ENCODE results near the gene GRM7.
A peak's percentile ranks its signal among the peaks of the same experiment; 100 is the strongest.

GRM7 gene

GRCh38 chr3:6860954-6861624, at the start of gene GRM7:
TSS of gene GRM7 (plus strand) at chr3:6861115.
- Histone ChIP-seq H3K4me3 (ENCODE audit: low read length in 2 of 2) (peak within 1 kb of the TSS; percentile 28 to 64), H3K9ac (ENCODE audit: low read length in 2 of 2) (no peak within 1 kb of the TSS), H3K27ac (ENCODE audit: low read length) (no peak within 1 kb of the TSS), H3K4me1 (ENCODE audit: control insufficient read depth, insufficient read depth, low read length) (peaks cover 8% of the 10 kb centered on the region), H3K9me3 (ENCODE audit: control insufficient read depth in 2 of 2, low read length in 2 of 2) (no peaks in the 10 kb centered on the region), H3K27me3 (ENCODE audit: control insufficient read depth in 1 of 2, insufficient read depth in 2 of 2, low read length in 2 of 2) (peaks cover 16 to 27% of the 10 kb centered on the region in 2 donors), H3K36me3 (ENCODE audit: control insufficient read depth in 2 of 2, insufficient read depth in 2 of 2, low read length in 2 of 2) (no peaks in the 10 kb centered on the region)

GRCh38 chr3:6821411-6821810, 39.5 kb upstream of the GRM7 start:
- no peaks in the 10 kb centered on the region for H3K36me3 ChIP-seq (ENCODE audit: control insufficient read depth in 2 of 2, insufficient read depth in 2 of 2, low read length in 2 of 2)
- no peaks in the 10 kb centered on the region for H3K27me3 ChIP-seq (ENCODE audit: control insufficient read depth in 1 of 2, insufficient read depth in 2 of 2, low read length in 2 of 2)
- no peak overlapping the region for H3K9ac ChIP-seq (ENCODE audit: low read length in 2 of 2)
- H3K4me1 ChIP-seq (ENCODE audit: control insufficient read depth, insufficient read depth, low read length), result no peaks in the 10 kb centered on the region
- no peak overlapping the region for H3K4me3 ChIP-seq (ENCODE audit: low read length in 2 of 2)
- no peak overlapping the region for H3K27ac ChIP-seq (ENCODE audit: low read length)
- no peaks in the 10 kb centered on the region for H3K9me3 ChIP-seq (ENCODE audit: control insufficient read depth in 2 of 2, low read length in 2 of 2)

- no peaks in the 10 kb centered on the region for H3K36me3 ChIP-seq (ENCODE audit: control insufficient read depth in 2 of 2, insufficient read depth in 2 of 2, low read length in 2 of 2)
- no peak overlapping the region for H3K27ac ChIP-seq (ENCODE audit: low read length)
- no peaks in the 10 kb centered on the region for H3K4me1 ChIP-seq (ENCODE audit: control insufficient read depth, insufficient read depth, low read length)
- H3K27me3 ChIP-seq (ENCODE audit: control insufficient read depth in 1 of 2, insufficient read depth in 2 of 2, low read length in 2 of 2), result no peaks in the 10 kb centered on the region
- H3K4me3 ChIP-seq (ENCODE audit: low read length in 2 of 2), result no peak overlapping the region
- no peak overlapping the region for H3K9ac ChIP-seq (ENCODE audit: low read length in 2 of 2)
- no peaks in the 10 kb centered on the region for H3K9me3 ChIP-seq (ENCODE audit: control insufficient read depth in 2 of 2, low read length in 2 of 2)
Observed at GRCh38 chr3:6825524-6825923, 35.4 kb upstream of the GRM7 start.

- Histone ChIP-seq H3K27ac (ENCODE audit: low read length) (no peak overlapping the region), H3K36me3 (ENCODE audit: control insufficient read depth in 2 of 2, insufficient read depth in 2 of 2, low read length in 2 of 2) (no peaks in the 10 kb centered on the region), H3K9me3 (ENCODE audit: control insufficient read depth in 2 of 2, low read length in 2 of 2) (no peaks in the 10 kb centered on the region), H3K9ac (ENCODE audit: low read length in 2 of 2) (no peak overlapping the region), H3K4me1 (ENCODE audit: control insufficient read depth, insufficient read depth, low read length) (no peaks in the 10 kb centered on the region), H3K4me3 (ENCODE audit: low read length in 2 of 2) (no peak overlapping the region), H3K27me3 (ENCODE audit: control insufficient read depth in 1 of 2, insufficient read depth in 2 of 2, low read length in 2 of 2) (no peaks in the 10 kb centered on the region)
Observed at GRCh38 chr3:6827453-6827852, 33.5 kb upstream of the GRM7 start.

DNA sequence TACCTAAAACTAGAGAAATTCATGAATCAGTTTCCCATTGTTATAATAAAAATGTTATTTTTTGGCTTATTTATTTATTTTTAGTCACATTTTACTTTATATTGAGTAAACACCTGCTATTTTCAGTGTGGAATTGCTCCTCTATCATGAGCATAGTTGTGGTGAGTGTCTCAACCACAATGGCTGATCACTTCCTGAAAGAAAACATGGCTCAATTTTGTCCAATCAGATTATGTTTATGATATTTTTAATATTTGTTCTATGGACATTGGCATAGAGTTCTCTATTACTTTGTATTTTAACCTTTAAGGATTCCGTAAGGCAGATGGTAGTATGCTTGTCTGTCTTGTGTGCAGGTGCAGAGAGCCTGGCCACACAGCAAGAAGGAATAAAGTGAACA, 16.2 kb upstream of the GRM7 start:
- Histone ChIP-seq H3K4me3 (ENCODE audit: low read length in 2 of 2) (no peak overlapping the region), H3K9ac (ENCODE audit: low read length in 2 of 2) (no peak overlapping the region), H3K27ac (ENCODE audit: low read length) (no peak overlapping the region), H3K9me3 (ENCODE audit: control insufficient read depth in 2 of 2, low read length in 2 of 2) (peaks cover 0 to 5% of the 10 kb centered on the region in 2 donors), H3K36me3 (ENCODE audit: control insufficient read depth in 2 of 2, insufficient read depth in 2 of 2, low read length in 2 of 2) (no peaks in the 10 kb centered on the region), H3K4me1 (ENCODE audit: control insufficient read depth, insufficient read depth, low read length) (no peaks in the 10 kb centered on the region), H3K27me3 (ENCODE audit: control insufficient read depth in 1 of 2, insufficient read depth in 2 of 2, low read length in 2 of 2) (no peaks in the 10 kb centered on the region)

- no peak overlapping the region for H3K9ac ChIP-seq (ENCODE audit: low read length in 2 of 2)
- no peaks in the 10 kb centered on the region for H3K36me3 ChIP-seq (ENCODE audit: control insufficient read depth in 2 of 2, insufficient read depth in 2 of 2, low read length in 2 of 2)
- H3K4me1 ChIP-seq (ENCODE audit: control insufficient read depth, insufficient read depth, low read length), result no peaks in the 10 kb centered on the region
- no peaks in the 10 kb centered on the region for H3K27me3 ChIP-seq (ENCODE audit: control insufficient read depth in 1 of 2, insufficient read depth in 2 of 2, low read length in 2 of 2)
- no peaks in the 10 kb centered on the region for H3K9me3 ChIP-seq (ENCODE audit: control insufficient read depth in 2 of 2, low read length in 2 of 2)
- H3K27ac ChIP-seq (ENCODE audit: low read length), result no peak overlapping the region
- no peak overlapping the region for H3K4me3 ChIP-seq (ENCODE audit: low read length in 2 of 2)
Observed at GRCh38 chr3:6854184-6854583, 6.7 kb upstream of the GRM7 start.

DNA sequence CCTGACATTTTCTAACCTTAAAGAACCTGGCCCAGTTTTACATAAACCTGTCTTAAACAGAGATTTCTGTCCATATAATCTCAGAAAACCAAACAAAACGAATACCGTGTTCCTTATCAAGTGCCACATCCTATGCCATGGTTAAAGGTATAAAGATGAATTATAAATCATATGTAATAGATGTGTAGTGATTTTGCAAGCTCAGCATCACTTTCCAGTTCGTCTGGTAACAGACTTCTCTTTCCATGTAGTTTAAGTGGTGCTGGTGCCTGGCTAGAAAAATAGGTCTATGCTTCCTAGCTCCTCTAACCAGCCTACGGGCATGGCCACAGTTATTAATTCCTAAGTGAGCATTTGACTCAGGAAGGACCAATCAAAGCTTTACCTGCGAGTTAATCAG, 3.4 kb upstream of the GRM7 start:
- H3K9me3 ChIP-seq (ENCODE audit: control insufficient read depth in 2 of 2, low read length in 2 of 2), result no peaks in the 10 kb centered on the region
- peaks cover 8% of the 10 kb centered on the region for H3K4me1 ChIP-seq (ENCODE audit: control insufficient read depth, insufficient read depth, low read length)
- no peaks in the 10 kb centered on the region for H3K36me3 ChIP-seq (ENCODE audit: control insufficient read depth in 2 of 2, insufficient read depth in 2 of 2, low read length in 2 of 2)
- H3K4me3 ChIP-seq (ENCODE audit: low read length in 2 of 2), result no peak overlapping the region
- peaks cover 12 to 16% of the 10 kb centered on the region in 2 donors for H3K27me3 ChIP-seq (ENCODE audit: control insufficient read depth in 1 of 2, insufficient read depth in 2 of 2, low read length in 2 of 2)
- no peak overlapping the region for H3K27ac ChIP-seq (ENCODE audit: low read length)
- H3K9ac ChIP-seq (ENCODE audit: low read length in 2 of 2), result no peak overlapping the region

GRCh38 chr3:6860149-6860953, 564 bp upstream of the GRM7 start:
- Histone ChIP-seq H3K9ac (ENCODE audit: low read length in 2 of 2) (no peak overlapping the region), H3K27me3 (ENCODE audit: control insufficient read depth in 1 of 2, insufficient read depth in 2 of 2, low read length in 2 of 2) (peaks cover 16 to 27% of the 10 kb centered on the region in 2 donors), H3K36me3 (ENCODE audit: control insufficient read depth in 2 of 2, insufficient read depth in 2 of 2, low read length in 2 of 2) (no peaks in the 10 kb centered on the region), H3K4me3 (ENCODE audit: low read length in 2 of 2) (peak overlapping the region; percentile 28 to 64), H3K9me3 (ENCODE audit: control insufficient read depth in 2 of 2, low read length in 2 of 2) (no peaks in the 10 kb centered on the region), H3K27ac (ENCODE audit: low read length) (no peak overlapping the region), H3K4me1 (ENCODE audit: control insufficient read depth, insufficient read depth, low read length) (peaks cover 8% of the 10 kb centered on the region)

DNA sequence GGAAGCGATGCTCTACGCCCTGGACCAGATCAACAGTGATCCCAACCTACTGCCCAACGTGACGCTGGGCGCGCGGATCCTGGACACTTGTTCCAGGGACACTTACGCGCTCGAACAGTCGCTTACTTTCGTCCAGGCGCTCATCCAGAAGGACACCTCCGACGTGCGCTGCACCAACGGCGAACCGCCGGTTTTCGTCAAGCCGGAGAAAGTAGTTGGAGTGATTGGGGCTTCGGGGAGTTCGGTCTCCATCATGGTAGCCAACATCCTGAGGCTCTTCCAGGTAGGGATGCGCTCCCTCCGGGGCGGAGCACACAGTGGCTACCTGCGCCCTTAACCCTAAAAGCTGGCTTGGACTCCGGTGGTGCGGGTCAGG, 698 bp downstream of the GRM7 start:
- no peaks in the 10 kb centered on the region for H3K36me3 ChIP-seq (ENCODE audit: control insufficient read depth in 2 of 2, insufficient read depth in 2 of 2, low read length in 2 of 2)
- peak overlapping the region in 1 of 2 donors; percentile 64 for H3K4me3 ChIP-seq (ENCODE audit: low read length in 2 of 2)
- H3K27me3 ChIP-seq (ENCODE audit: control insufficient read depth in 1 of 2, insufficient read depth in 2 of 2, low read length in 2 of 2), result peaks cover 16 to 27% of the 10 kb centered on the region in 2 donors
- H3K9me3 ChIP-seq (ENCODE audit: control insufficient read depth in 2 of 2, low read length in 2 of 2), result no peaks in the 10 kb centered on the region
- peaks cover 8% of the 10 kb centered on the region for H3K4me1 ChIP-seq (ENCODE audit: control insufficient read depth, insufficient read depth, low read length)
- no peak overlapping the region for H3K9ac ChIP-seq (ENCODE audit: low read length in 2 of 2)
- H3K27ac ChIP-seq (ENCODE audit: low read length), result no peak overlapping the region

- Histone ChIP-seq H3K4me1 (ENCODE audit: control insufficient read depth, insufficient read depth, low read length) (peaks cover 8% of the 10 kb centered on the region), H3K27ac (ENCODE audit: low read length) (no peak overlapping the region), H3K36me3 (ENCODE audit: control insufficient read depth in 2 of 2, insufficient read depth in 2 of 2, low read length in 2 of 2) (no peaks in the 10 kb centered on the region), H3K9ac (ENCODE audit: low read length in 2 of 2) (no peak overlapping the region), H3K9me3 (ENCODE audit: control insufficient read depth in 2 of 2, low read length in 2 of 2) (no peaks in the 10 kb centered on the region), H3K27me3 (ENCODE audit: control insufficient read depth in 1 of 2, insufficient read depth in 2 of 2, low read length in 2 of 2) (peaks cover 16 to 27% of the 10 kb centered on the region in 2 donors), H3K4me3 (ENCODE audit: low read length in 2 of 2) (peak overlapping the region in 1 of 2 donors; percentile 64)
Observed at GRCh38 chr3:6862041-6862879, 1.3 kb downstream of the GRM7 start.
